Measurements from ENCODE around the gene FARP1.
"Not testable (repeated sequence)": the region's sequence is repeated elsewhere in the genome, so short reads cannot be mapped to it uniquely, and the experiment has no call there.

Gene FARP1

GRCh38 chr13:98204546-98204945, 61.7 kb downstream of the FARP1 start:
- no peak for DNase-seq

GRCh38 chr13:98206946-98207345, 64.1 kb downstream of the FARP1 start:
- no peak for DNase-seq

- DNase-seq, result no peak
Observed at GRCh38 chr13:98207416-98207815, 64.5 kb downstream of the FARP1 start.

GRCh38 chr13:98208606-98209005, 65.7 kb downstream of the FARP1 start:
- no peak for DNase-seq

- no peak for DNase-seq
Observed at GRCh38 chr13:98212763-98213162, 69.9 kb downstream of the FARP1 start.

- DNase-seq, result no peak
Observed at GRCh38 chr13:98213354-98213753, 70.5 kb downstream of the FARP1 start.

- DNase-seq, result no peak
Observed at GRCh38 chr13:98214008-98214643, 71.2 kb downstream of the FARP1 start.

GRCh38 chr13:98214707-98215106, 71.8 kb downstream of the FARP1 start:
- peak; percentile 43 for DNase-seq

- DNase-seq, result no peak
Observed at GRCh38 chr13:98215508-98215907, 72.6 kb downstream of the FARP1 start.

GRCh38 chr13:98216135-98216565, 73.3 kb downstream of the FARP1 start:
- DNase-seq, result no peak

- peak; percentile 15 for DNase-seq
Observed at GRCh38 chr13:98216711-98217285, 73.9 kb downstream of the FARP1 start.

GRCh38 chr13:98217597-98217996, 74.7 kb downstream of the FARP1 start:
- peak; percentile 15 for DNase-seq

- DNase-seq, result no peak
Observed at GRCh38 chr13:98219685-98220084, 76.8 kb downstream of the FARP1 start.

GRCh38 chr13:98220271-98220791, 77.4 kb downstream of the FARP1 start:
- DNase-seq, result no peak

GRCh38 chr13:98221234-98221633, 78.3 kb downstream of the FARP1 start:
- no peak for DNase-seq

GRCh38 chr13:98222081-98222554, 79.2 kb downstream of the FARP1 start:
- DNase-seq, result no peak

- DNase-seq, result no peak
Observed at GRCh38 chr13:98222816-98223215, 79.9 kb downstream of the FARP1 start.

- no peak for DNase-seq
Observed at GRCh38 chr13:98223741-98224140, 80.8 kb downstream of the FARP1 start.

GRCh38 chr13:98224557-98224956, 81.7 kb downstream of the FARP1 start:
- no peak for DNase-seq

- no peak for DNase-seq
Observed at GRCh38 chr13:98225036-98225940, 82.4 kb downstream of the FARP1 start.

- DNase-seq, result no peak
Observed at GRCh38 chr13:98226496-98226895, 83.6 kb downstream of the FARP1 start.

GRCh38 chr13:98228661-98229341, 85.9 kb downstream of the FARP1 start:
- no peak for DNase-seq

- not testable (repeated sequence) for DNase-seq
Observed at GRCh38 chr13:98230762-98231161, 87.9 kb downstream of the FARP1 start.
